IMR-90 (cell line): ENCODE measurements around the gene C17orf50. TPM values are rescaled to one million over a fixed set of nuclear protein-coding genes. Genes with fewer than 3 reads are reported as not detected.
A peak's percentile ranks its signal among the peaks of the same experiment; 100 is the strongest.

Source experiments
- ATAC-seq: fragments of 200-7000 bp; cut with Tn5 transposase; 2 replicates; pipeline ENCODE4 v1.9.1; 2020; ENCODE audit warnings: low read depth, mild to moderate bottlenecking, moderate library complexity
- BruUV-seq: library from RNA; stranded (reverse); fragments of 400-500 nt; replicated peaks from 2 replicates; lab custom pipeline; 2021; lab: Mats Ljungman, UMichigan
- CTCF ChIA-PET: fragments of 300-600 bp; formaldehyde crosslinking; extraction: SDS; loops from one replicate; lab custom pipeline; 2021; ENCODE audit warnings: antibody characterized with exemption; lab: Yijun Ruan, JAX
- POLR2A ChIA-PET: fragments of 300-600 bp; sonication (Branson Sonifier 250); formaldehyde crosslinking; loops from one replicate; lab custom pipeline; 2022; ENCODE audit warnings: antibody characterized with exemption; ENCODE audit not compliant: unreplicated experiment; lab: Charles Lee
- DNase-seq: peaks from one replicate; pipeline ENCODE4 v3.0.0; 2013
- H2AFZ ChIP-seq: replicated peaks from 2 replicates; pipeline ENCODE3; 2013; ENCODE audit warnings: low read length, mild to moderate bottlenecking; ENCODE audit not compliant: poor library complexity
- H2AK5ac ChIP-seq: 2 replicates; pipeline ENCODE4 v1.6.1; 2013; ENCODE audit warnings: low read depth, low read length, inconsistent platforms
- H2AK9ac ChIP-seq: replicated peaks from 2 replicates; pipeline ENCODE3; 2013; ENCODE audit warnings: mild to moderate bottlenecking, low read depth, low read length, moderate library complexity; ENCODE audit not compliant: poor library complexity
- H2BK120ac ChIP-seq: 2 replicates; pipeline ENCODE4 v1.6.1; 2013; ENCODE audit warnings: low read depth, low read length, inconsistent platforms
- H2BK15ac ChIP-seq: 3 replicates; pipeline ENCODE4 v1.6.1; 2013; ENCODE audit warnings: low read depth, low read length, inconsistent platforms
- H2BK20ac ChIP-seq: 2 replicates; pipeline ENCODE4 v1.6.1; 2013; ENCODE audit warnings: low read depth, mild to moderate bottlenecking, inconsistent platforms, low read length, moderate library complexity
- H2BK5ac ChIP-seq: 2 replicates; pipeline ENCODE4 v1.6.1; 2013; ENCODE audit warnings: mild to moderate bottlenecking, low read depth, low read length, inconsistent platforms; ENCODE audit not compliant: poor library complexity, severe bottlenecking
- H3K14ac ChIP-seq: replicated peaks from 2 replicates; pipeline ENCODE4 v1.6.1; 2013; ENCODE audit warnings: low read depth, low read length, inconsistent platforms
- H3K18ac ChIP-seq: 2 replicates; pipeline ENCODE4 v1.6.1; 2013; ENCODE audit warnings: low read depth, low read length, control low read depth
- H3K23ac ChIP-seq: 2 replicates; pipeline ENCODE4 v1.6.1; 2013; ENCODE audit warnings: low read depth, low read length, inconsistent platforms
- H3K27ac ChIP-seq: 2 replicates; pipeline ENCODE4 v1.5.1; 2013; ENCODE audit warnings: mild to moderate bottlenecking, control low read depth, low read length; ENCODE audit not compliant: insufficient read depth
- H3K27me3 ChIP-seq: 2 replicates; pipeline ENCODE4 v1.6.1; 2013; ENCODE audit warnings: low read length; ENCODE audit not compliant: control insufficient read depth, insufficient read depth
- H3K36me3 ChIP-seq: 2 replicates; pipeline ENCODE4 v1.6.1; 2013; ENCODE audit warnings: low read length, mixed read lengths; ENCODE audit not compliant: control insufficient read depth, insufficient read depth
- H3K4ac ChIP-seq: 2 replicates; pipeline ENCODE4 v1.6.1; 2013; ENCODE audit warnings: low read depth, low read length, inconsistent platforms
- H3K4me1 ChIP-seq: 2 replicates; pipeline ENCODE4 v1.6.1; 2013; ENCODE audit warnings: low read length, mixed read lengths; ENCODE audit not compliant: control insufficient read depth, insufficient read depth
- H3K4me2 ChIP-seq: 2 replicates; pipeline ENCODE4 v1.6.1; 2013; ENCODE audit warnings: low read depth, mild to moderate bottlenecking, control low read depth, low read length, moderate library complexity
- H3K4me3 ChIP-seq: 2 replicates; pipeline ENCODE4 v1.5.1; 2013; ENCODE audit warnings: low read depth, mild to moderate bottlenecking, control low read depth, low read length, moderate library complexity; ENCODE audit not compliant: insufficient read depth
- H3K56ac ChIP-seq: 2 replicates; pipeline ENCODE4 v1.6.1; 2013; ENCODE audit warnings: low read length, inconsistent platforms; ENCODE audit not compliant: insufficient read depth; ENCODE audit errors: extremely low read depth
- H3K79me1 ChIP-seq, 2 experiments: 2 replicates each; pipeline ENCODE4 v1.6.1; 2013; ENCODE audit warnings: low read length in 2 of 2, inconsistent platforms in 1 of 2, low read depth in 1 of 2
- H3K9ac ChIP-seq: 2 replicates; pipeline ENCODE4 v1.6.1; 2013; ENCODE audit warnings: low read depth, low read length, control low read depth
- H3K9me1 ChIP-seq: 2 replicates; pipeline ENCODE4 v1.6.1; 2013; ENCODE audit warnings: low read length, inconsistent platforms; ENCODE audit not compliant: insufficient read depth
- H3K9me3 ChIP-seq: 2 replicates; pipeline ENCODE4 v1.6.1; 2013; ENCODE audit warnings: low read length; ENCODE audit not compliant: control insufficient read depth, insufficient read depth
- H4K20me1 ChIP-seq: 2 replicates; pipeline ENCODE4 v1.6.1; 2013; ENCODE audit warnings: low read length, inconsistent platforms; ENCODE audit not compliant: insufficient read depth
- H4K5ac ChIP-seq: 2 replicates; pipeline ENCODE4 v1.6.1; 2013; ENCODE audit warnings: mild to moderate bottlenecking, low read depth, low read length, control low read depth
- H4K8ac ChIP-seq, 2 experiments: 2 replicates each; pipeline ENCODE4 v1.6.1; 2013; ENCODE audit warnings: low read depth in 2 of 2, low read length in 2 of 2, control low read depth in 1 of 2, inconsistent platforms in 1 of 2
- H4K91ac ChIP-seq: 2 replicates; pipeline ENCODE4 v1.6.1; 2013; ENCODE audit warnings: low read depth, low read length, inconsistent platforms; ENCODE audit not compliant: insufficient read depth
- BHLHE40 ChIP-seq: fragments of 150-350 bp; IDR thresholded peaks from 2 replicates; pipeline ENCODE4 v1.6.1; 2016; ENCODE audit warnings: mild to moderate bottlenecking, low read depth, low read length
- CEBPB ChIP-seq: IDR thresholded peaks from 2 replicates; pipeline ENCODE4 v1.6.1; 2012; ENCODE audit warnings: low read depth, low read length, improper control_type of control experiment
- CHD1 ChIP-seq: IDR thresholded peaks from 2 replicates; pipeline ENCODE4 v1.6.1; 2012; ENCODE audit warnings: low read depth, low read length, improper control_type of control experiment
- WGBS, 2 experiments: methylation state at CpG; one replicate each; pipeline versions ENCODE4 v1.1.5 to v1.1.7; 2013; ENCODE audit warnings: missing lambda C conversion rate in 2 of 2; ENCODE audit not compliant: insufficient read length in 1 of 2; ENCODE audit errors: extremely low coverage in 2 of 2; 5-methylcytosine and 5-hydroxymethylcytosine counted together
- dilution Hi-C: fragments of 300-500 bp; cut with HindIII; formaldehyde crosslinking; loops from one replicate; pipeline ENCODE4 v1.14.3; 2018; ENCODE audit warnings: low sequenced_read_pairs; ENCODE audit not compliant: unreplicated experiment
- in situ Hi-C: fragments of 300-500 bp; cut with MboI; formaldehyde crosslinking; loops from 3 replicates; pipeline ENCODE4 v1.14.3; 2019; ENCODE audit warnings: low sequenced_read_pairs, inconsistent platforms, mixed read lengths
- intact Hi-C: fragments of 100-400 bp; cut with micrococcal nuclease; formaldehyde crosslinking; loops from 2 replicates; pipeline ENCODE4 v1.10.0; 2022
- polyA plus RNA-seq, 3 experiments: library from polyadenylated mRNA; depleted of rRNA; stranded (reverse); fragments of >200 nt; gene quantifications; 2 replicates each; pipeline ENCODE4 v1.2.3, GENCODE V29; 2012; ENCODE audit warnings: low replicate concordance in 1 of 3
- total RNA-seq: library from RNA; depleted of rRNA; stranded (reverse); fragments of >200 nt; gene quantifications from 2 replicates; pipeline ENCODE4 v1.2.3, GENCODE V29; 2012

The C17orf50 gene
- total and polyA plus RNA-seq, 2 of the 4 experiments (the other 2 are of a cell fraction) = not detected

GRCh38 chr17:35729405-35729833 lies 31.3 kb upstream of the C17orf50 start:
- Histone ChIP-seq H3K27ac (no peak overlapping the region), H3K14ac (no peak overlapping the region), H2AFZ (no peak overlapping the region), H3K27me3 (no peaks in the 10 kb centered on the region), H2BK5ac (no peak overlapping the region), H3K4me2 (no peak overlapping the region), H3K9ac (no peak overlapping the region), H2AK5ac (no peak overlapping the region), H3K36me3 (peaks cover 8% of the 10 kb centered on the region), H3K4ac (no peak overlapping the region), H2BK15ac (no peak overlapping the region), H2AK9ac (no peak overlapping the region), H4K20me1 (peaks cover 14% of the 10 kb centered on the region; the same call in 1 of the 2 replicates), H2BK20ac (no peak overlapping the region), H4K91ac (no peak overlapping the region), H4K8ac (no peak overlapping the region), H3K9me1 (peaks cover 18% of the 10 kb centered on the region), H3K9me3 (no peaks in the 10 kb centered on the region), H3K56ac (no peak overlapping the region), H3K4me3 (no peak overlapping the region), H3K18ac (no peak overlapping the region), H4K5ac (no peak overlapping the region), H3K23ac (no peak overlapping the region), H3K79me1 (peaks cover 0 to 21% of the 10 kb centered on the region in 2 experiments; a peak in 2 of 4 replicates), H2BK120ac (no peak overlapping the region), H3K4me1 (peaks cover 18% of the 10 kb centered on the region)
- ATAC-seq (no peak), DNase-seq (no peak)
- dilution Hi-C loops (no loop called here), intact Hi-C loops (no loop called here), in situ Hi-C loops (loop anchor here (25.0 kb wide), 1 partner anchor 367 kb away; the partner anchor contains the start of gene SLFN11)
- ChIA-PET CTCF (no interaction called here), POLR2A (no interaction called here)
- WGBS, 2 experiments = 71% methylated on average over 2 of the region's 4 CpGs; no CpG with 5 or more reads in 1 of the 2 experiments
- BruUV-seq = no TSS peak
- TF ChIP-seq CHD1 = no peak
- TF ChIP-seq BHLHE40 = no peak
- TF ChIP-seq CEBPB = 0 out of 2 replicates have a peak, but pooled peaks have one; percentile 9
